HG02759 (cell line): ENCODE measurements around the gene ATG5.

Experiments used
- ATAC-seq: cut with Tn5 transposase; IDR thresholded peaks from one replicate; pipeline ENCODE4 v1.9.1; 2021; ENCODE audit warnings: mild to moderate bottlenecking, moderate library complexity; ENCODE audit not compliant: unreplicated experiment

Gene ATG5

GRCh38 chr6:106134906-106135634 lies 190.5 kb downstream of the ATG5 start:
- ATAC-seq: no peak
